ENCODE results near the gene HBP1.
A peak's percentile ranks its signal among the peaks of the same experiment; 100 is the strongest.
"Not testable (repeated sequence)": the region's sequence is repeated elsewhere in the genome, so short reads cannot be mapped to it uniquely, and the experiment has no call there.

The HBP1 gene

GRCh38 chr7:107168233-107169119, at the start of gene HBP1:
TSS of gene HBP1 (plus strand) at chr7:107169003. CDS start at chr7:107179894, 10,891 bp downstream.
- DNase-seq (ENCODE audit: low read depth): peak; percentile 97

- DNase-seq (ENCODE audit: low read depth): no peak
Observed at GRCh38 chr7:107119376-107120105, 49.3 kb upstream of the HBP1 start.

- DNase-seq (ENCODE audit: low read depth): no peak
Observed at GRCh38 chr7:107122486-107122911, 46.3 kb upstream of the HBP1 start.

- no peak for DNase-seq (ENCODE audit: low read depth)
Observed at GRCh38 chr7:107123392-107123791, 45.4 kb upstream of the HBP1 start.

GRCh38 chr7:107125475-107125874, 43.3 kb upstream of the HBP1 start:
- DNase-seq (ENCODE audit: low read depth): no peak

GRCh38 chr7:107128217-107128616, 40.6 kb upstream of the HBP1 start:
- DNase-seq (ENCODE audit: low read depth): no peak

GRCh38 chr7:107128748-107129147, 40.1 kb upstream of the HBP1 start:
- no peak for DNase-seq (ENCODE audit: low read depth)

GRCh38 chr7:107130487-107131220, 38.1 kb upstream of the HBP1 start:
- DNase-seq (ENCODE audit: low read depth): no peak

- DNase-seq (ENCODE audit: low read depth): no peak
Observed at GRCh38 chr7:107133396-107133795, 35.4 kb upstream of the HBP1 start.

GRCh38 chr7:107138696-107139420, 29.9 kb upstream of the HBP1 start:
- DNase-seq (ENCODE audit: low read depth): no peak

GRCh38 chr7:107143875-107144274, 24.9 kb upstream of the HBP1 start:
- DNase-seq (ENCODE audit: low read depth): not testable (repeated sequence)

- no peak for DNase-seq (ENCODE audit: low read depth)
Observed at GRCh38 chr7:107145067-107145838, 23.6 kb upstream of the HBP1 start.

GRCh38 chr7:107147464-107148393, 21.1 kb upstream of the HBP1 start:
- no peak for DNase-seq (ENCODE audit: low read depth)

- DNase-seq (ENCODE audit: low read depth): no peak
Observed at GRCh38 chr7:107148721-107149120, 20.1 kb upstream of the HBP1 start.

GRCh38 chr7:107149863-107150262, 18.9 kb upstream of the HBP1 start:
- DNase-seq (ENCODE audit: low read depth): no peak

- DNase-seq (ENCODE audit: low read depth): peak; percentile 68
Observed at GRCh38 chr7:107150375-107151073, 18.3 kb upstream of the HBP1 start.

GRCh38 chr7:107151538-107151937, 17.3 kb upstream of the HBP1 start:
- no peak for DNase-seq (ENCODE audit: low read depth)

- no peak for DNase-seq (ENCODE audit: low read depth)
Observed at GRCh38 chr7:107152011-107152410, 16.8 kb upstream of the HBP1 start.

GRCh38 chr7:107154826-107155225, 14.0 kb upstream of the HBP1 start:
- DNase-seq (ENCODE audit: low read depth): no peak
